IMR-90 (cell line): ENCODE data around the gene GRM4. TPM values are rescaled to one million over a fixed set of nuclear protein-coding genes. Genes with fewer than 3 reads are reported as not detected.

Source experiments
- ATAC-seq: fragments of 200-7000 bp; cut with Tn5 transposase; 2 replicates; pipeline ENCODE4 v1.9.1; 2020; ENCODE audit warnings: low read depth, mild to moderate bottlenecking, moderate library complexity
- BruUV-seq: library from RNA; stranded (reverse); fragments of 400-500 nt; replicated peaks from 2 replicates; lab custom pipeline; 2021; lab: Mats Ljungman, UMichigan
- CTCF ChIA-PET: fragments of 300-600 bp; formaldehyde crosslinking; extraction: SDS; loops from one replicate; lab custom pipeline; 2021; ENCODE audit warnings: antibody characterized with exemption; lab: Yijun Ruan, JAX
- POLR2A ChIA-PET: fragments of 300-600 bp; sonication (Branson Sonifier 250); formaldehyde crosslinking; loops from one replicate; lab custom pipeline; 2022; ENCODE audit warnings: antibody characterized with exemption; ENCODE audit not compliant: unreplicated experiment; lab: Charles Lee
- DNase-seq: peaks from one replicate; pipeline ENCODE4 v3.0.0; 2013
- H2AFZ ChIP-seq: replicated peaks from 2 replicates; pipeline ENCODE3; 2013; ENCODE audit warnings: low read length, mild to moderate bottlenecking; ENCODE audit not compliant: poor library complexity
- H2AK5ac ChIP-seq: 2 replicates; pipeline ENCODE4 v1.6.1; 2013; ENCODE audit warnings: low read depth, low read length, inconsistent platforms
- H2AK9ac ChIP-seq: replicated peaks from 2 replicates; pipeline ENCODE3; 2013; ENCODE audit warnings: mild to moderate bottlenecking, low read depth, low read length, moderate library complexity; ENCODE audit not compliant: poor library complexity
- H2BK120ac ChIP-seq: 2 replicates; pipeline ENCODE4 v1.6.1; 2013; ENCODE audit warnings: low read depth, low read length, inconsistent platforms
- H2BK15ac ChIP-seq: 3 replicates; pipeline ENCODE4 v1.6.1; 2013; ENCODE audit warnings: low read depth, low read length, inconsistent platforms
- H2BK20ac ChIP-seq: 2 replicates; pipeline ENCODE4 v1.6.1; 2013; ENCODE audit warnings: low read depth, mild to moderate bottlenecking, inconsistent platforms, low read length, moderate library complexity
- H2BK5ac ChIP-seq: 2 replicates; pipeline ENCODE4 v1.6.1; 2013; ENCODE audit warnings: mild to moderate bottlenecking, low read depth, low read length, inconsistent platforms; ENCODE audit not compliant: poor library complexity, severe bottlenecking
- H3K14ac ChIP-seq: replicated peaks from 2 replicates; pipeline ENCODE4 v1.6.1; 2013; ENCODE audit warnings: low read depth, low read length, inconsistent platforms
- H3K18ac ChIP-seq: 2 replicates; pipeline ENCODE4 v1.6.1; 2013; ENCODE audit warnings: low read depth, low read length, control low read depth
- H3K23ac ChIP-seq: 2 replicates; pipeline ENCODE4 v1.6.1; 2013; ENCODE audit warnings: low read depth, low read length, inconsistent platforms
- H3K27ac ChIP-seq: 2 replicates; pipeline ENCODE4 v1.5.1; 2013; ENCODE audit warnings: mild to moderate bottlenecking, control low read depth, low read length; ENCODE audit not compliant: insufficient read depth
- H3K27me3 ChIP-seq: 2 replicates; pipeline ENCODE4 v1.6.1; 2013; ENCODE audit warnings: low read length; ENCODE audit not compliant: control insufficient read depth, insufficient read depth
- H3K36me3 ChIP-seq: 2 replicates; pipeline ENCODE4 v1.6.1; 2013; ENCODE audit warnings: low read length, mixed read lengths; ENCODE audit not compliant: control insufficient read depth, insufficient read depth
- H3K4ac ChIP-seq: 2 replicates; pipeline ENCODE4 v1.6.1; 2013; ENCODE audit warnings: low read depth, low read length, inconsistent platforms
- H3K4me1 ChIP-seq: 2 replicates; pipeline ENCODE4 v1.6.1; 2013; ENCODE audit warnings: low read length, mixed read lengths; ENCODE audit not compliant: control insufficient read depth, insufficient read depth
- H3K4me2 ChIP-seq: 2 replicates; pipeline ENCODE4 v1.6.1; 2013; ENCODE audit warnings: low read depth, mild to moderate bottlenecking, control low read depth, low read length, moderate library complexity
- H3K4me3 ChIP-seq: 2 replicates; pipeline ENCODE4 v1.5.1; 2013; ENCODE audit warnings: low read depth, mild to moderate bottlenecking, control low read depth, low read length, moderate library complexity; ENCODE audit not compliant: insufficient read depth
- H3K56ac ChIP-seq: 2 replicates; pipeline ENCODE4 v1.6.1; 2013; ENCODE audit warnings: low read length, inconsistent platforms; ENCODE audit not compliant: insufficient read depth; ENCODE audit errors: extremely low read depth
- H3K79me1 ChIP-seq, 2 experiments: 2 replicates each; pipeline ENCODE4 v1.6.1; 2013; ENCODE audit warnings: low read length in 2 of 2, inconsistent platforms in 1 of 2, low read depth in 1 of 2
- H3K9ac ChIP-seq: 2 replicates; pipeline ENCODE4 v1.6.1; 2013; ENCODE audit warnings: low read depth, low read length, control low read depth
- H3K9me1 ChIP-seq: 2 replicates; pipeline ENCODE4 v1.6.1; 2013; ENCODE audit warnings: low read length, inconsistent platforms; ENCODE audit not compliant: insufficient read depth
- H3K9me3 ChIP-seq: 2 replicates; pipeline ENCODE4 v1.6.1; 2013; ENCODE audit warnings: low read length; ENCODE audit not compliant: control insufficient read depth, insufficient read depth
- H4K20me1 ChIP-seq: 2 replicates; pipeline ENCODE4 v1.6.1; 2013; ENCODE audit warnings: low read length, inconsistent platforms; ENCODE audit not compliant: insufficient read depth
- H4K5ac ChIP-seq: 2 replicates; pipeline ENCODE4 v1.6.1; 2013; ENCODE audit warnings: mild to moderate bottlenecking, low read depth, low read length, control low read depth
- H4K8ac ChIP-seq, 2 experiments: 2 replicates each; pipeline ENCODE4 v1.6.1; 2013; ENCODE audit warnings: low read depth in 2 of 2, low read length in 2 of 2, control low read depth in 1 of 2, inconsistent platforms in 1 of 2
- H4K91ac ChIP-seq: 2 replicates; pipeline ENCODE4 v1.6.1; 2013; ENCODE audit warnings: low read depth, low read length, inconsistent platforms; ENCODE audit not compliant: insufficient read depth
- BHLHE40 ChIP-seq: fragments of 150-350 bp; IDR thresholded peaks from 2 replicates; pipeline ENCODE4 v1.6.1; 2016; ENCODE audit warnings: mild to moderate bottlenecking, low read depth, low read length
- CEBPB ChIP-seq: IDR thresholded peaks from 2 replicates; pipeline ENCODE4 v1.6.1; 2012; ENCODE audit warnings: low read depth, low read length, improper control_type of control experiment
- CHD1 ChIP-seq: IDR thresholded peaks from 2 replicates; pipeline ENCODE4 v1.6.1; 2012; ENCODE audit warnings: low read depth, low read length, improper control_type of control experiment
- CTCF ChIP-seq: conservative IDR thresholded peaks from 2 replicates; pipeline ENCODE4 v1.5.1; 2012; ENCODE audit warnings: mild to moderate bottlenecking, low read depth, low read length, improper control_type of control experiment
- ELK1 ChIP-seq: fragments of 150-350 bp; IDR thresholded peaks from 2 replicates; pipeline ENCODE4 v1.6.1; 2016; ENCODE audit warnings: low read depth, mild to moderate bottlenecking, low read length, moderate library complexity, borderline replicate concordance
- MAFK ChIP-seq: IDR thresholded peaks from 2 replicates; pipeline ENCODE4 v1.6.1; 2012; ENCODE audit warnings: low read depth, low read length, improper control_type of control experiment
- MAZ ChIP-seq: IDR thresholded peaks from 2 replicates; pipeline ENCODE4 v1.6.1; 2012; ENCODE audit warnings: low read depth, mild to moderate bottlenecking, low read length, improper control_type of control experiment, moderate library complexity, borderline replicate concordance
- MXI1 ChIP-seq: IDR thresholded peaks from 2 replicates; pipeline ENCODE4 v1.6.1; 2012; ENCODE audit warnings: low read depth, mild to moderate bottlenecking, low read length, moderate library complexity, borderline replicate concordance
- POLR2A ChIP-seq: IDR thresholded peaks from 2 replicates; pipeline ENCODE4 v1.6.1; 2012; ENCODE audit warnings: mild to moderate bottlenecking, low read depth, low read length
- RAD21 ChIP-seq: IDR thresholded peaks from 2 replicates; pipeline ENCODE4 v1.6.1; 2012; ENCODE audit warnings: low read length, improper control_type of control experiment
- RCOR1 ChIP-seq: IDR thresholded peaks from 2 replicates; pipeline ENCODE4 v1.6.1; 2012; ENCODE audit warnings: mild to moderate bottlenecking, low read length, improper control_type of control experiment; ENCODE audit not compliant: insufficient replicate concordance
- RFX5 ChIP-seq: IDR thresholded peaks from 2 replicates; pipeline ENCODE4 v1.8.0; 2012; ENCODE audit warnings: low read depth, mild to moderate bottlenecking, low read length, moderate library complexity
- SMC3 ChIP-seq: fragments of 150-350 bp; IDR thresholded peaks from 2 replicates; pipeline ENCODE4 v1.6.1; 2016; ENCODE audit warnings: low read depth, mild to moderate bottlenecking, antibody characterized with exemption, low read length, moderate library complexity
- USF2 ChIP-seq: fragments of 150-350 bp; IDR thresholded peaks from 2 replicates; pipeline ENCODE4 v1.6.1; 2017; ENCODE audit warnings: mild to moderate bottlenecking, antibody characterized with exemption, low read length, low read depth
- WGBS, 2 experiments: methylation state at CpG; one replicate each; pipeline versions ENCODE4 v1.1.5 to v1.1.7; 2013; ENCODE audit warnings: missing lambda C conversion rate in 2 of 2; ENCODE audit not compliant: insufficient read length in 1 of 2; ENCODE audit errors: extremely low coverage in 2 of 2; 5-methylcytosine and 5-hydroxymethylcytosine counted together
- dilution Hi-C: fragments of 300-500 bp; cut with HindIII; formaldehyde crosslinking; loops from one replicate; pipeline ENCODE4 v1.14.3; 2018; ENCODE audit warnings: low sequenced_read_pairs; ENCODE audit not compliant: unreplicated experiment
- in situ Hi-C: fragments of 300-500 bp; cut with MboI; formaldehyde crosslinking; loops from 3 replicates; pipeline ENCODE4 v1.14.3; 2019; ENCODE audit warnings: low sequenced_read_pairs, inconsistent platforms, mixed read lengths
- intact Hi-C: fragments of 100-400 bp; cut with micrococcal nuclease; formaldehyde crosslinking; loops from 2 replicates; pipeline ENCODE4 v1.10.0; 2022
- polyA plus RNA-seq, 3 experiments: library from polyadenylated mRNA; depleted of rRNA; stranded (reverse); fragments of >200 nt; gene quantifications; 2 replicates each; pipeline ENCODE4 v1.2.3, GENCODE V29; 2012; ENCODE audit warnings: low replicate concordance in 1 of 3
- total RNA-seq: library from RNA; depleted of rRNA; stranded (reverse); fragments of >200 nt; gene quantifications from 2 replicates; pipeline ENCODE4 v1.2.3, GENCODE V29; 2012

GRM4 gene
- total and polyA plus RNA-seq, 2 of the 4 experiments (the other 2 are of a cell fraction): 0.02 TPM; not detected in 1

- ChIA-PET POLR2A (no interaction called here), CTCF (no interaction called here)
- Histone ChIP-seq H3K9me1 (no peaks in the 10 kb centered on the region), H3K9me3 (no peaks in the 10 kb centered on the region), H3K56ac (no peak overlapping the region), H3K4me2 (no peak overlapping the region), H4K91ac (no peak overlapping the region), H3K4me1 (no peaks in the 10 kb centered on the region), H3K79me1 (no peaks in the 10 kb centered on the region), H3K36me3 (no peaks in the 10 kb centered on the region), H4K5ac (no peak overlapping the region), H2AK5ac (no peak overlapping the region), H3K18ac (no peak overlapping the region), H2AFZ (no peak overlapping the region), H4K8ac (no peak overlapping the region), H3K23ac (no peak overlapping the region), H3K14ac (no peak overlapping the region), H3K4me3 (no peak overlapping the region), H2AK9ac (no peak overlapping the region), H2BK5ac (no peak overlapping the region), H2BK15ac (no peak overlapping the region), H3K4ac (no peak overlapping the region), H2BK20ac (no peak overlapping the region), H3K9ac (no peak overlapping the region), H4K20me1 (no peaks in the 10 kb centered on the region), H3K27ac (no peak overlapping the region), H2BK120ac (no peak overlapping the region), H3K27me3 (peaks cover 38% of the 10 kb centered on the region)
- DNase-seq (no peak), ATAC-seq (no peak)
- in situ Hi-C loops (no loop called here), intact Hi-C loops (no loop called here), dilution Hi-C loops (no loop called here)
- WGBS, 2 experiments: no CpG with 5 or more reads among the region's 2 CpGs
- BruUV-seq: no TSS peak
- TF ChIP-seq MAFK: no peak
- no peak for TF ChIP-seq RFX5
- TF ChIP-seq RAD21: no peak
- no peak for TF ChIP-seq CEBPB
- TF ChIP-seq POLR2A: no peak
- TF ChIP-seq CHD1: no peak
- no peak for TF ChIP-seq RCOR1
- no peak for TF ChIP-seq USF2
- no peak for TF ChIP-seq MAZ
- no peak for TF ChIP-seq CTCF
- TF ChIP-seq ELK1: no peak
- no peak for TF ChIP-seq MXI1
- TF ChIP-seq SMC3: no peak
- no peak for TF ChIP-seq BHLHE40
These were observed 59.3 kb downstream of the GRM4 start for GRCh38 chr6:34086558-34086957.
